Activated CD4-positive, alpha-beta T cell treated with anti-CD3 and anti-CD28 coated beads, Interleukin-2, amount 10 ng/mL, durations not matched to agents 24 days and 14 days (primary cell): Measurements from ENCODE around the gene HDAC9. TPM values are rescaled to one million over a fixed set of nuclear protein-coding genes. Genes with fewer than 3 reads are reported as not detected.
A peak's percentile ranks its signal among the peaks of the same experiment; 100 is the strongest.

Source experiments
- DNase-seq: peaks from one replicate; pipeline ENCODE4 v3.0.0; 2022
- H3K27ac Mint-ChIP-seq: one replicate; pipeline ENCODE4 v1.8.0; 2022; ENCODE audit warnings: mild to moderate bottlenecking, mixed read lengths
- H3K27me3 Mint-ChIP-seq: one replicate; pipeline ENCODE4 v1.8.0; 2022; ENCODE audit warnings: mixed read lengths
- H3K36me3 Mint-ChIP-seq: one replicate; pipeline ENCODE4 v1.8.0; 2022; ENCODE audit warnings: low read depth, mild to moderate bottlenecking, mixed read lengths
- H3K4me1 Mint-ChIP-seq: one replicate; pipeline ENCODE4 v1.8.0; 2021; ENCODE audit warnings: mixed read lengths
- H3K4me3 Mint-ChIP-seq: one replicate; pipeline ENCODE4 v1.8.0; 2022; ENCODE audit warnings: mild to moderate bottlenecking, moderate library complexity, mixed read lengths
- H3K9me3 Mint-ChIP-seq: one replicate; pipeline ENCODE4 v1.8.0; 2021; ENCODE audit warnings: mixed read lengths
- intact Hi-C: fragments of 100-400 bp; cut with micrococcal nuclease; formaldehyde crosslinking; loops from one replicate; pipeline ENCODE4 v1.15.1; 2023
- total RNA-seq: library from RNA; stranded (reverse); gene quantifications from 2 replicates; pipeline ENCODE4 v1.2.3, GENCODE V29; 2022

The HDAC9 gene
- total RNA-seq, 1 donor from 2014 or later: 3.0 TPM

DNA sequence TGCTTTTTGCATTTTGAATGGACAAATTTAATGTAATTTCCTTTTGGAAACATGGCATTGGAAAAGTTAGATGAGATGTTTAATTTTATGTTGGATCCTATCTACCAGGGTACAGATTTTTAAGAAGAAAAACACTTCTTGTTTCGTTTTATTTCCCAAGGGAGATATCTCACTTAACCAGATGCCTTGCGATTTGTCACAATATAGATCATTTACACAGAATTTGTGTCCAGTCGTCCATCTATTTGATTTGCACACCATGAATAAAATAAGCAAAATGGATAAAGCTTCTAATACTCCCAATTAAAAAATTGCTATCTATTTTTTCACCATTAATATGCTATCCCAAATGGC is 25.7 kb downstream of the HDAC9 start:
- intact Hi-C loops: no loop called here
- no peak overlapping the region for H3K4me3 Mint-ChIP-seq
- no peak for DNase-seq
- no peaks in the 10 kb centered on the region for H3K4me1 Mint-ChIP-seq
- no peaks in the 10 kb centered on the region for H3K9me3 Mint-ChIP-seq
- no peak overlapping the region for H3K27ac Mint-ChIP-seq
- no peaks in the 10 kb centered on the region for H3K36me3 Mint-ChIP-seq
- H3K27me3 Mint-ChIP-seq: no peaks in the 10 kb centered on the region

DNA sequence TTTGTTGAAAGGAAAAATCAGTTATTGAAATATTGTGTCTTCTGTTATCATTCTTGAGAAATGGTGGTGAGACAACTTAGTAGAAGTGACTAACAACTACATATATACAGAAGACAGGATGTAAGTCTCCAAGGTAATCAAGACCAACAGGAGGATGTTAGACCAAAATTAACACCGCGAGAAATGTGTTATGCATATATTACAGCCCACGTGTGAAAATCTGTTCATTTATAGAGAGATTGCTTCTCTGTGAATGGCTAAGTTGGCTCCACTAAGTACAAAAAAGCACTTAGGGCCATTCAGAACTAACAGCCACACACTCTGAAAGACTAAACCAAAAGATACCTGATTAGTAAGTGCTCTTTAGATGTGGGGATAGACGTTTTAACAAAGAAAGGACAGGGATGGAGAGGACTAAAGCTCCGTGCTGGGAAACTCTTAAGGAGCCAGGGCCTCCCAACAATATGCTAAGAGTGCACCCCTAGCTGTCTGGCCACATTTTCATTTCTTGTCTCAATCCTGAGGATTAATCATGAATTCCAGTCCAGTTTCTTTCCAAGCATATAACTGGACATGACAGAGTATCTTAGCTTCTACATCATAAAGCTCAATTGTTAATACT is 26.5 kb downstream of the HDAC9 start:
- no peak for DNase-seq
- H3K36me3 Mint-ChIP-seq: no peaks in the 10 kb centered on the region
- intact Hi-C loops: loop anchor here (1.0 kb wide), 2 partner anchors 16 to 27 kb away; partner anchors contain the start of gene HDAC9
- no peak overlapping the region for H3K4me3 Mint-ChIP-seq
- no peaks in the 10 kb centered on the region for H3K27me3 Mint-ChIP-seq
- no peaks in the 10 kb centered on the region for H3K9me3 Mint-ChIP-seq
- no peaks in the 10 kb centered on the region for H3K4me1 Mint-ChIP-seq
- H3K27ac Mint-ChIP-seq: peak overlapping the region; percentile 17

DNA sequence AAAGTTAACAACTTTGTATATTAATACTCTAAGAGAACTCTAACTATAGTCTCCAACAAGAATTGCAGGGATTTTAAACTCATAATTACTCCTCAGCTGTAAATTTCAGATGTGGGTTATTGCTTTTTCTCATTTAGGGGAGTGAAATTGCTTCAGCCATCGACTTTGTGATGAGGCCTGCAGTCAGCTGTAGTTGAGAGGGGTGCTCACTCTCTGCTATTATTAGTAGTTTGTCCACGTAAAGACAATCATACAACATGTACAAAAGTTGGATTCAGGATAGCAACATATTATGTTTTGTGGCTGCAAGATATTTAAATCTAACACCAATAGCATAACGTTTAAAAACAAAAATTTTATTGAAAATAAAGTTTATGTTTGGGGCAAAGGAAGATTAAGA is 28.7 kb downstream of the HDAC9 start:
- intact Hi-C loops: no loop called here
- Mint-ChIP-seq H3K4me3 (no peak overlapping the region), H3K9me3 (no peaks in the 10 kb centered on the region)

DNA sequence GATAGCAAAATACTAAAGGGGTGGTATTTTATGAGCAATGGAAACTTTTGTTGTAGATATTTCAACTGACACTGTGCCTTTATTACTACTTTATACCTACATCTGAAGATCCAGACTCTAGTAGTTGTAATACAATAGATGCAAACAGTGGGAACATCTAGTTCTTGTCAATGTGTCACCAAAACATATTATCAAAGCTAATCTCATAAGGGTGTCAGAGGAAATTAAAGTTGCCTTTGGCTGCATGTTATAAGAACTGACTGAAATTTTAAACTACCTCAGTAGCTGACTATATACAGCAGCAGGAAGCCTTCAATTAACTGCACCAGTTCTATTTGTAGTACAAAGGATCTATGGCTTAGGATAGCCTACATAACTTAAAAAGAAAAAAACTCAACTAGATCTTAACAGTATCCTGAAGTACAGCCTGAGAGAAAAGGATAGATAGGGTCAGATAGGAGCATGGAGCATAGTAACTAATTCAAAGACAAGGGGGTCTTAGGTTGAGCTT is 30.9 kb downstream of the HDAC9 start:
- H3K27me3 Mint-ChIP-seq: no peaks in the 10 kb centered on the region
- H3K36me3 Mint-ChIP-seq: no peaks in the 10 kb centered on the region
- no peaks in the 10 kb centered on the region for H3K9me3 Mint-ChIP-seq
- no peak overlapping the region for H3K27ac Mint-ChIP-seq
- no peak for DNase-seq
- no peak overlapping the region for H3K4me3 Mint-ChIP-seq
- no peaks in the 10 kb centered on the region for H3K4me1 Mint-ChIP-seq
- intact Hi-C loops: no loop called here

More for the DNA sequence above, 28.7 kb downstream of the HDAC9 start:
- Mint-ChIP-seq H3K36me3 (no peaks in the 10 kb centered on the region), H3K27me3 (no peaks in the 10 kb centered on the region), H3K27ac (no peak overlapping the region), H3K4me1 (no peaks in the 10 kb centered on the region)
- DNase-seq: no peak

DNA sequence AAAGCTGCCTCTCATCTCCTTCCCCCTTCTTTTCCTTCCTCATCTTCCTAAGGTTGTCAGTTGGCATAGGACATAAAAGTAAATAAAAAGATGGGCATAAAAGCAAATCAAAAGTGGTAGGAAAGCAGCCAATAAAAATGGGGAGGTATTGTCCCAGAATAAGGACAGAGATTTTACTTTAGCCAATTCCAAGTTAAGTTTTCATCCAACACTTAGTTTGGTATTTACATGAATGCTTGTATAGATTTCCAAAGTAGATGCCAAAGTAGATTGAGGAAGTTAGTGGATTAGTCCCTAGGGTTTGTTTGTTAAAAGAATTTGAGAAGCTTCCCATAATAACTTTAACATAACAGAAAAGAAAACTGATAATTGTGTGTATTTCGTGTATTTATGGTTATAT is 33.7 kb downstream of the HDAC9 start:
- intact Hi-C loops: no loop called here
- H3K27me3 Mint-ChIP-seq: no peaks in the 10 kb centered on the region
- DNase-seq: no peak
- H3K4me1 Mint-ChIP-seq: no peaks in the 10 kb centered on the region
- H3K9me3 Mint-ChIP-seq: no peaks in the 10 kb centered on the region
- H3K27ac Mint-ChIP-seq: no peak overlapping the region
- no peak overlapping the region for H3K4me3 Mint-ChIP-seq
- H3K36me3 Mint-ChIP-seq: no peaks in the 10 kb centered on the region

DNA sequence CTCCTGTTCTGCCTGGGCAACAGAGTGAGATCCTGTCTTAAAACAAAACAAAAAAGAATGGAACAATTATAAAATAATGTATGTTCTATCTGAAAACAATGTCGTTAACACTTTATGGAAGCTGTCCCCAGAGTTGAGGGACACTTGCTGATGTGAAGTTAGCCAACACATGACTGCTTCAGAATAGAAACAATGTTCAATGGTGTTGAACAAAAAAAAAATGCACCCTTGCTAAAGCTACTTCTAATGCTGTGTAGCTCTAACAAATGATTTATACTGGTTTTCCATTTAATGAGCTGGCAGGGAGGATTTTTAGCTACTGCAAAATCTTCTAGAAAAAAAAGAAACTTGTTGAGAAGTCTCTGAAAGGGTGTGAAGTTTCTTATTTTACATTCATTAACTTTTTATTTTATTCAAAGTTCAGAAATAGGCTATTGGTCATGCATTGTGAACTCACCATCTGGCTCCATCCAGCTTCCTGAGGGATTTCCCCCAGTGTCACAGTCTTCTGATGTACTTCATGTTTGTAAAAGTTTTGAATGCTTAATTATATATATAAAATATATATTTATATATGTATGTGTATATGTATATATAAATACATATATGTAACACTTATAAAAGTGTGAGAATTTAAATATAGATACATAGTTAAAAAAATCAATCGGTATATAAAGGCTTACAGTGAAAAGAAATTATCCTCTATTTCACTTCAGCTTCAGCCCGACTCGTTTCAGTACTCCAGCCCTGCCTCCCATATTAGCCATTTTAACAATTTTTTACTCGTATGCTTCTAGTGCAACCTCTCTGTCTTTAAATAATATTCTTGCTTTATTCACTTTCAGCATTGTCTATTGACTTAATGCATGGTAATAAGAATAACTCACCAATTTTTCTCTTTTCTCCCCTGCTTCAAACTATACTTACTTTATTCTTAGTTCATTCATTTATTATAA is 35.0 kb downstream of the HDAC9 start:
- no peak for DNase-seq
- Mint-ChIP-seq H3K36me3 (no peaks in the 10 kb centered on the region), H3K4me3 (no peak overlapping the region), H3K9me3 (no peaks in the 10 kb centered on the region), H3K4me1 (no peaks in the 10 kb centered on the region), H3K27me3 (no peaks in the 10 kb centered on the region), H3K27ac (no peak overlapping the region)
- intact Hi-C loops: no loop called here

DNA sequence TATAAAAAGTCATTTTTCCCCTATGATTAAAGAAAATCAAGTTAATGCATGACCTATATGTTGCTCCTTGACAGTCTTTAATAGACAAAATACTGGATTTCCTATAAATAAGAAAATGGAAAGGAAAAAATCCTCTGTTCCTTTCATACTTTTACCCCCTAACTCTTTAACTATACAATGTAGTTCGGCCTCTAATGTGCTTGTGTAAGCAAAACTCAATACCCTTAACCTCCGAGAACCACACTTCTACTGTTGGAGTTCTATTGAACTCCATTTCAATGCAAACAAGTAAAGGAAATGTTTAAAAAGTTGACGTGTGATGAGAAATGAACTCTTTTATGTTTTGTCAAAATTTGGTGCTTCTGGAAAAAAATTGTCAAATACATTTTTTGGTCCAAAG is 36.0 kb downstream of the HDAC9 start:
- H3K27ac Mint-ChIP-seq: no peak overlapping the region
- H3K4me3 Mint-ChIP-seq: no peak overlapping the region
- no peak for DNase-seq
- intact Hi-C loops: no loop called here
- no peaks in the 10 kb centered on the region for H3K9me3 Mint-ChIP-seq
- no peaks in the 10 kb centered on the region for H3K36me3 Mint-ChIP-seq
- no peaks in the 10 kb centered on the region for H3K4me1 Mint-ChIP-seq
- H3K27me3 Mint-ChIP-seq: no peaks in the 10 kb centered on the region

DNA sequence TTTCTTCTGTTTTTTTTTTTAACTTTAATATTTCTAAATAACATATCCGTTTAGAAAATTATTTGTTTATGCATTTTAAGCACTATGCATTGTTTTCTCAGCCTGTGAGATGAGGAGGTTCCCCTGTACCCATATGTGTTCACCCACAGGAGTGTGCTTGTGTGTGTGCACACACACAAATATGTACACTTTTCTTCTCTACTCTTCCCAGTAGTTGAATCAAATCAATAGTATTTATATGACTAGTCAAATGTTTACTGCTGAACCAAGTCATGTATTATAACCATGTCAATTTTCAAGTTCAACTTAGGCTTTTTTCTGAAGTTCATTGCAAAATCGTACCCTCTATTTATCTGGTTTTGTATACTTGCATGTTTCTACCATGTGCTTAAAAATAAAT is 37.3 kb downstream of the HDAC9 start:
- no peak for DNase-seq
- Mint-ChIP-seq H3K27ac (no peak overlapping the region), H3K4me1 (no peaks in the 10 kb centered on the region), H3K27me3 (no peaks in the 10 kb centered on the region), H3K36me3 (no peaks in the 10 kb centered on the region), H3K9me3 (peaks cover 5% of the 10 kb centered on the region), H3K4me3 (no peak overlapping the region)
- intact Hi-C loops: no loop called here

DNA sequence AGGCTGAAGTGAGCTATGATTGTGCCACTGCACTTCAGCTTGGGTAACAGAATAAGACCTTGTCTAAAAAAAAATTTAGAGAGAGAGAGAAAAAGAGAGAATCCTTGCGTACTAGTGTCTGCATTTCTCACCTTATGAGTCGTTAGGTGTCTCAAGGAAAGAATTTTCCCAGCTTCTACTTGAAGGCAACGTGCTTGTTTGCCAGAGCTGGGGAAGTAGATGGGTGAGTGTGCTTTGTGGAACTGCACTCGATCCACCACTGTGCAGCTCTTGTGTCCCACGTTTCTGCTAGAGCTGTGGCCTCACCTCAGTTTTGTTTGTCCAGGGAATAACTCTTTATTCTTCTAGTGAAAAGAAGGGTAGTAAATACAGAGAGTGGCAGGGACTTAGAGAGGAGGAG is 38.9 kb downstream of the HDAC9 start:
- H3K27ac Mint-ChIP-seq: no peak overlapping the region
- intact Hi-C loops: no loop called here
- no peak overlapping the region for H3K4me3 Mint-ChIP-seq
- H3K9me3 Mint-ChIP-seq: peaks cover 8% of the 10 kb centered on the region
- H3K27me3 Mint-ChIP-seq: no peaks in the 10 kb centered on the region
- no peaks in the 10 kb centered on the region for H3K36me3 Mint-ChIP-seq
- peaks cover 4% of the 10 kb centered on the region for H3K4me1 Mint-ChIP-seq
- DNase-seq: no peak

DNA sequence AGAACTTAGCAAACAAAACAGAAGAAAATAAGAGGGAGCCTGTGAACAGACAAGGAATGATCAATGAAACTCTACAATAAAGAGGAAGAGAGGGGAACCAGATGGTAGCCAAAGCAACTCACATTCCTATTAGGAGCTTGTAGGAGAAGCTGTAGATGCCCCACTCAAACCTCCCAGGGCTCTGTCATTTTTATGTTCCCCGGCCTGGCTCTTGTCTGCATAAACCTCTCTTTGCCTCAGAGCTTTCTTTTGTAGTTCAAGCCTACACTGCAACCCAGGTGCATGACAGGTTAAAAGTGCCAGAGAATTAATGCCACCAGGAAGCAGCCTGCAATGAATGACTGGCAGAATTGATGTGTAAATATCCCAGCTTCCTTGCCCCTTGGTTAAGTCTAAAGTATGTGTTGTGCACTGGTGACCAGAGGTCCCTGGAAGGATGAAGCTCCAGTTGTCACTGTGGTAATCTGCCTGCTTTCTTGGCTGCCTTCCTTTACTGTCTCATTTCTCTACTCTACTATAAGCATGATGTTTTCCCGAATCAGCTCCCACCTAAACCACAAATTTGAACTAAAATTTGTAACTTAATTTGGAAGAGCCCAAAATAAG is 40.4 kb downstream of the HDAC9 start:
- peaks cover 4% of the 10 kb centered on the region for H3K4me1 Mint-ChIP-seq
- intact Hi-C loops: loop anchor here (5.0 kb wide), 1 partner anchor 41 kb away; no protein-coding TSS in a partner anchor
- no peaks in the 10 kb centered on the region for H3K27me3 Mint-ChIP-seq
- no peak overlapping the region for H3K27ac Mint-ChIP-seq
- H3K9me3 Mint-ChIP-seq: peaks cover 8% of the 10 kb centered on the region
- DNase-seq: no peak
- H3K4me3 Mint-ChIP-seq: no peak overlapping the region
- H3K36me3 Mint-ChIP-seq: no peaks in the 10 kb centered on the region

DNA sequence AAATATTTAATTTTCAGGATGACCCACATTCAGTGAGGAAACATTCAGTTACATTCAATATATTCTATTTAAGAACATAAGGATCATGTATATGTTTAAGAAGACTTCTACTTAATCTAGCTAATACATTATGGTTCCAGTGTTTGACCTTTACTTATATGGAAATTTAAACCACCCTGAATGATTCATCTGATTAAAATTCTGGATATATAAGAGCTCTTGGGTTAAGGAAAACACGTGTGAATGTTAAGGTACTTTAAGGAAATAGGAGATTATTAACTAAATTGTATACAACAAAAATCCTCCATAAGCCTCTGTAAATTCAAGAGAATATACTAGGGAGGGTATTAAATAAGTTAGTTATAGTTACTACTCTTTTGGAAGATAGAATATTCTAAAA is 40.9 kb downstream of the HDAC9 start:
- H3K4me3 Mint-ChIP-seq: no peak overlapping the region
- peaks cover 4% of the 10 kb centered on the region for H3K4me1 Mint-ChIP-seq
- intact Hi-C loops: loop anchor here (5.0 kb wide), 1 partner anchor 41 kb away; no protein-coding TSS in a partner anchor
- no peaks in the 10 kb centered on the region for H3K27me3 Mint-ChIP-seq
- peaks cover 8% of the 10 kb centered on the region for H3K9me3 Mint-ChIP-seq
- no peak overlapping the region for H3K27ac Mint-ChIP-seq
- H3K36me3 Mint-ChIP-seq: no peaks in the 10 kb centered on the region
- no peak for DNase-seq

DNA sequence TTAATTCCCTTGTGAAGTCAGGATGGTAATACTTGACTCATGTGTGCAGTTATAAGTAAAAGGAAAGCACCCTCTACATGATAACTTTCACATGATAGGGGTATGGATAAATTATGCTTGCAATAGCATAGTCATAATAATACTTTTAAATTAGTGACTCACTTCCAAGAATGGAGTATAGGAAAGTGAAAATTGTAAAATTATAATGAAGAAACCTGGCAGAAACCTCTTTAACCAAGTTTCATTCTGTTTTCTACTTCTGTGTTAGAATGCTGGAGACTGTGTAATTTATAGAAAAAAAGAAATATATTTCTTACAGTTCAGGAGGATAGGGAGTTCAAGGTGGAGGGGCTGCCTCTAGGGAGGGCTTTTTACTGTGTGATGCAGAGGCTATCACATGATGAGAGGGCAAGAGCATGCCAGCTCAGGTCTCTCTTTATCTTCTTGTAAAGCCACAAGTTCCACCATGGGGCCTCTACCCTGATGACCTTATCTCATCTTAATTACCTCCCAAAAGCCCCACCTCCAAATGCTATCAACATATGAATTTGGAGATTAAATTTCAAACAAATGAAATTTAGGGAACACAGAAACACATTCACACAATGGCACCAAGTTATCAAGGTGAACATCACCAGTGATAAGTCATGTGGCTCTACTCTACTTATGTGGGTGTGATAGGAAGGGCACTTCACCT is 43.2 kb downstream of the HDAC9 start:
- Mint-ChIP-seq H3K27me3 (no peaks in the 10 kb centered on the region), H3K9me3 (peaks cover 8% of the 10 kb centered on the region), H3K36me3 (no peaks in the 10 kb centered on the region), H3K4me1 (peaks cover 4% of the 10 kb centered on the region), H3K4me3 (no peak overlapping the region), H3K27ac (peak overlapping the region; percentile 68)
- no peak for DNase-seq
- intact Hi-C loops: loop anchor here (1.0 to 5.0 kb wide), 4 partner anchors 16 to 101 kb away; partner anchors contain the start of gene HDAC9

DNA sequence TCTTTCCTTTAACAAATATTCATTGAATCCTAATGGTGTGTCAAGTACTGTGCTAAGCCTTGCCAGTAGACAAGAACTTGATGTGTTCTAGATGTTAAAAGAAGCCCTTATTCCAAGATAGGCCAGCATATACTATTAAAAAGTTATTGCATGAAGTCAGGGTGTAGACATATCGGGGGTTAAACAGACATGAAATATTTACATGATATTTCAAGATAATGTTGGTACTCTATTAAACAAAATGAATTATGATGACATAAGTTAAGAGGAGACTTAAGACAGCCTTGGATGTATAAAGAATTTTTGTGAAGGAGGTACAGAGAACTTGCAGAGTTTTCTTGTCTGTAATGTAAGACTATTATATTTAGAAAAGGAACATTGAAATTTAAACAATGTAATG is 44.8 kb downstream of the HDAC9 start:
- Mint-ChIP-seq H3K27ac (no peak overlapping the region), H3K9me3 (peaks cover 8% of the 10 kb centered on the region), H3K4me3 (no peak overlapping the region), H3K4me1 (peaks cover 4% of the 10 kb centered on the region), H3K36me3 (no peaks in the 10 kb centered on the region), H3K27me3 (no peaks in the 10 kb centered on the region)
- intact Hi-C loops: no loop called here
- DNase-seq: no peak
